HL-60 (cell line): ENCODE measurements around the gene ADAM12.

ENCODE experiments used
- DNase-seq, 2 experiments: peaks; one replicate each; pipeline ENCODE4 v3.0.0-alpha.2; 2010 to 2020; ENCODE audit warnings: low read depth in 1 of 2, low spot score in 1 of 2
- H3K27ac ChIP-seq: fragments of 250-450 bp; sonication (Bioruptor Pico); replicated peaks from 2 replicates; pipeline ENCODE4 v1.5.1; 2020; ENCODE audit warnings: mild to moderate bottlenecking, moderate library complexity
- H3K27me3 ChIP-seq: fragments of 250-450 bp; sonication (Bioruptor Pico); 2 replicates; pipeline ENCODE4 v1.5.1; 2021; ENCODE audit warnings: mild to moderate bottlenecking, moderate library complexity; ENCODE audit not compliant: insufficient read depth, poor library complexity, severe bottlenecking
- H3K4me3 ChIP-seq: replicated peaks from 2 replicates; pipeline ENCODE4 v1.5.1; 2011; ENCODE audit warnings: mild to moderate bottlenecking, control low read depth, low read length; ENCODE audit not compliant: insufficient read depth
- CTCF ChIP-seq: IDR thresholded peaks from one replicate; pipeline ENCODE4 v1.5.1; 2011; ENCODE audit warnings: low read length, control low read depth, inconsistent platforms; ENCODE audit not compliant: insufficient read depth
- GABPA ChIP-seq: IDR thresholded peaks from 2 replicates; pipeline ENCODE4 v1.6.1; 2012; ENCODE audit warnings: low read depth
- POLR2AphosphoS5 ChIP-seq: IDR thresholded peaks from 2 replicates; pipeline ENCODE4 v1.6.1; 2012; ENCODE audit warnings: low read depth
- REST ChIP-seq: IDR thresholded peaks from 2 replicates; pipeline ENCODE4 v1.6.1; 2012; ENCODE audit warnings: low read depth; ENCODE audit not compliant: insufficient replicate concordance
- SPI1 ChIP-seq: IDR thresholded peaks from 2 replicates; pipeline ENCODE4 v1.6.1; 2012; ENCODE audit warnings: low read depth, mild to moderate bottlenecking, borderline replicate concordance

Gene ADAM12

GRCh38 chr10:126341491-126341890 is 46.8 kb downstream of the ADAM12 start:
- Histone ChIP-seq H3K27me3 (no peaks in the 10 kb centered on the region), H3K27ac (no peak overlapping the region), H3K4me3 (no peak overlapping the region)
- TF ChIP-seq REST: no peak
- TF ChIP-seq SPI1: no peak
- no peak for TF ChIP-seq GABPA
- DNase-seq: no peak

GRCh38 chr10:126337251-126337810 is 50.9 kb downstream of the ADAM12 start:
- Histone ChIP-seq H3K4me3 (no peak overlapping the region), H3K27ac (no peak overlapping the region), H3K27me3 (no peaks in the 10 kb centered on the region)
- TF ChIP-seq REST (no peak), POLR2AphosphoS5 (no peak), SPI1 (no peak), GABPA (no peak), CTCF (no peak)
- no peak for DNase-seq

- H3K4me3 ChIP-seq: no peak overlapping the region
- no peak for TF ChIP-seq CTCF
- TF ChIP-seq SPI1: no peak
- no peak for TF ChIP-seq GABPA
- no peak for TF ChIP-seq REST
- no peak for TF ChIP-seq POLR2AphosphoS5
- DNase-seq: no peak
- H3K27ac ChIP-seq: no peak overlapping the region
- H3K27me3 ChIP-seq: no peaks in the 10 kb centered on the region
These were observed 51.5 kb downstream of the ADAM12 start for GRCh38 chr10:126336801-126337200.

GRCh38 chr10:126334272-126334671 is 54.0 kb downstream of the ADAM12 start:
- no peak for DNase-seq
- no peaks in the 10 kb centered on the region for H3K27me3 ChIP-seq
- H3K27ac ChIP-seq: no peak overlapping the region
- H3K4me3 ChIP-seq: no peak overlapping the region
- TF ChIP-seq SPI1 (no peak), CTCF (no peak), REST (no peak), POLR2AphosphoS5 (no peak), GABPA (no peak)
